GM21786 (cell line): Measurements from ENCODE around the gene NAXD.
A peak's percentile ranks its signal among the peaks of the same experiment; 100 is the strongest.
"Not testable (repeated sequence)": the region's sequence is repeated elsewhere in the genome, so short reads cannot be mapped to it uniquely, and the experiment has no call there.

ENCODE experiments used
- ATAC-seq: cut with Tn5 transposase; IDR thresholded peaks from one replicate; pipeline ENCODE4 v1.9.1; 2021; ENCODE audit not compliant: unreplicated experiment

Gene NAXD

GRCh38 chr13:110593430-110594130, 21.8 kb upstream of the NAXD start:
- ATAC-seq: peak; percentile 90

GRCh38 chr13:110597041-110597689, 18.2 kb upstream of the NAXD start:
- no peak for ATAC-seq

- ATAC-seq: no peak
These were observed 15.0 kb upstream of the NAXD start for GRCh38 chr13:110600261-110600819.

- no peak for ATAC-seq
These were observed 14.4 kb upstream of the NAXD start for GRCh38 chr13:110600980-110601379.

GRCh38 chr13:110605132-110605531, 10.2 kb upstream of the NAXD start:
- ATAC-seq: no peak

GRCh38 chr13:110606281-110606680, 9.1 kb upstream of the NAXD start:
- not testable (repeated sequence) for ATAC-seq

- ATAC-seq: no peak
These were observed 7.6 kb upstream of the NAXD start for GRCh38 chr13:110607675-110608224.

- ATAC-seq: peak; percentile 40
These were observed 4.3 kb upstream of the NAXD start for GRCh38 chr13:110610955-110611595.

- no peak for ATAC-seq
These were observed 382 bp upstream of the NAXD start for GRCh38 chr13:110615005-110615321.

- peak; percentile 59 for ATAC-seq
These were observed 1.1 kb downstream of the NAXD start for GRCh38 chr13:110616103-110617101.

GRCh38 chr13:110617321-110618072, 2.2 kb downstream of the NAXD start:
- ATAC-seq: no peak

GRCh38 chr13:110618167-110618566, 2.8 kb downstream of the NAXD start:
- ATAC-seq: no peak

GRCh38 chr13:110618780-110619179, 3.4 kb downstream of the NAXD start:
- no peak for ATAC-seq

GRCh38 chr13:110620596-110620995, 5.3 kb downstream of the NAXD start:
- no peak for ATAC-seq

GRCh38 chr13:110624766-110625756, 9.7 kb downstream of the NAXD start:
- no peak for ATAC-seq

GRCh38 chr13:110625771-110626321, 10.5 kb downstream of the NAXD start:
- no peak for ATAC-seq

- ATAC-seq: no peak
These were observed 11.2 kb downstream of the NAXD start for GRCh38 chr13:110626521-110626920.

GRCh38 chr13:110627351-110627750, 12.0 kb downstream of the NAXD start:
- ATAC-seq: no peak
